ENCODE measurements around the gene TIMD4.
"Not testable (repeated sequence)": the region's sequence is repeated elsewhere in the genome, so short reads cannot be mapped to it uniquely, and the experiment has no call there.

The TIMD4 gene

DNA sequence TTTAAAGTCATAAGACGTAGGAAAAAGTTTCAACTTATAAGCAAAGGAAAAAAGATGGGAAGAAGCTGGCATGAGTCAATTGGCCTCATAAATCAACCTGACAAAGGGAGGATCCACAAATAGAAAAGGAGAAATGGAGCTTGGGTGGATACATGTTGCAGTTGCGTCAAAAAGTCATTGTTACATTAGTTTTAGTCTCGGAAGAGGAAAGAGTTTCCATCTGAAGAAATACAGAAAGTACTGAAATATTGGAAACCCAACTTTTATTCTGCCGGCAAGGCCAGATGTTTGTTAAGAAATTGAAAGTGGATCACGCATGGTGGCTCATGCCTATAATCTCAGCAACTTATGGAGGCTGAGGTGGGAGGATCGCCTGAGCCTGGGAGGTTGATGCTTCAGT, 11.3 kb upstream of the TIMD4 start:
- Histone ChIP-seq H3K36me3 (ENCODE audit: insufficient read depth, low read length) (no peaks in the 10 kb centered on the region), H3K4me3 (ENCODE audit: low read depth, low read length, poor library complexity, severe bottlenecking) (no peak overlapping the region), H3K4me1 (ENCODE audit: insufficient read depth, low read length, severe bottlenecking) (no peaks in the 10 kb centered on the region), H3K79me2 (ENCODE audit: insufficient read depth, low read length) (no peaks in the 10 kb centered on the region), H3K9me3 (ENCODE audit: low read length) (no peaks in the 10 kb centered on the region), H3F3A (ENCODE audit: insufficient read depth, low read length) (no peaks in the 10 kb centered on the region), H3K9ac (ENCODE audit: low read length) (no peak overlapping the region), H3K27ac (ENCODE audit: low read depth, low read length, poor library complexity, severe bottlenecking) (no peak overlapping the region), H3K4me2 (ENCODE audit: low read length) (no peak overlapping the region), H2AFZ (ENCODE audit: low read length) (no peak overlapping the region), H3K9me2 (ENCODE audit: low read depth, low read length) (no peaks in the 10 kb centered on the region), H4K20me1 (ENCODE audit: insufficient read depth, low read length) (no peaks in the 10 kb centered on the region), H3K27me3 (ENCODE audit: insufficient read depth, low read length) (no peaks in the 10 kb centered on the region)
- TF ChIP-seq EZH2 (IDR thresholded peaks at IDR 0.05; ENCODE audit: borderline replicate concordance, low read length) = no peak
- TF ChIP-seq, protein P1, sequence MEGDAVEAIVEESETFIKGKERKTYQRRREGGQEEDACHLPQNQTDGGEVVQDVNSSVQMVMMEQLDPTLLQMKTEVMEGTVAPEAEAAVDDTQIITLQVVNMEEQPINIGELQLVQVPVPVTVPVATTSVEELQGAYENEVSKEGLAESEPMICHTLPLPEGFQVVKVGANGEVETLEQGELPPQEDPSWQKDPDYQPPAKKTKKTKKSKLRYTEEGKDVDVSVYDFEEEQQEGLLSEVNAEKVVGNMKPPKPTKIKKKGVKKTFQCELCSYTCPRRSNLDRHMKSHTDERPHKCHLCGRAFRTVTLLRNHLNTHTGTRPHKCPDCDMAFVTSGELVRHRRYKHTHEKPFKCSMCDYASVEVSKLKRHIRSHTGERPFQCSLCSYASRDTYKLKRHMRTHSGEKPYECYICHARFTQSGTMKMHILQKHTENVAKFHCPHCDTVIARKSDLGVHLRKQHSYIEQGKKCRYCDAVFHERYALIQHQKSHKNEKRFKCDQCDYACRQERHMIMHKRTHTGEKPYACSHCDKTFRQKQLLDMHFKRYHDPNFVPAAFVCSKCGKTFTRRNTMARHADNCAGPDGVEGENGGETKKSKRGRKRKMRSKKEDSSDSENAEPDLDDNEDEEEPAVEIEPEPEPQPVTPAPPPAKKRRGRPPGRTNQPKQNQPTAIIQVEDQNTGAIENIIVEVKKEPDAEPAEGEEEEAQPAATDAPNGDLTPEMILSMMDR (IDR thresholded peaks at IDR 0.05; ENCODE audit: low read length) = no peak

DNA sequence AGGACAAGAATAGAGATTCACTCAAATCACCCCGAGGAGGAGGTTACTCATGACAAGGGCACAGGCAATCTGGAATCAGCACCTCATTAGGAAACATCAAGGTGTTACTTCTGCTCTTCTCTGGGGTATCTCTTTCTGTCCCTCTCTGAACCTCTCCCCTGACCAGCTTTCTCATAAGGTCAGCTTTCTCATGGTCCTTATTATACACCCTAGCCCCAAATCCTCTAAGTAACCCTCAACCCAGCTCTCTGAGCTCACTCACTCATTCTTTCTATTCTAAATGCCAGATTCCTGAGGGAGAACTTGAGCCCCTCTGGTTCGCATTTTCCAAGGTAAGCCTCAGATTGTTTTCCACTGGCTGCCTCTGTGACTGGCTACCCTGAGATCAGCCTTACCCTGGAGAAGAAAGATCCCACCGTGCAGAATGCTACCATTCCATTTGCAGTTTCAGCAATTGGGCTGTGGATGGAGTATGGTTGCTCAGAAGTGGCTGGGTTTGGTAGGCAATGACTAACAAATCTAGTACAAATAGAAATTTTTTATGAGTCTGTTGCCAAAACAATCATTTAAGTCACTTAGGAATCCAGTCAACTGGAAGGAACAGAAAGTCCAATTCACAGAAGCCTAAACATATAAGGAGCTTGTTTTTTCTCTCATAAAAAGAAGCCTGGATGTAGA, 9.0 kb upstream of the TIMD4 start:
- TF ChIP-seq EZH2 (IDR thresholded peaks at IDR 0.05; ENCODE audit: borderline replicate concordance, low read length) = no peak
- TF ChIP-seq, protein P1 (IDR thresholded peaks at IDR 0.05; ENCODE audit: low read length) = no peak
- H3K4me3 ChIP-seq (ENCODE audit: low read depth, low read length, poor library complexity, severe bottlenecking) = no peak overlapping the region
- H3K9ac ChIP-seq (ENCODE audit: low read length) = no peak overlapping the region
- H2AFZ ChIP-seq (ENCODE audit: low read length) = no peak overlapping the region
- no peaks in the 10 kb centered on the region for H3K36me3 ChIP-seq (ENCODE audit: insufficient read depth, low read length)
- no peaks in the 10 kb centered on the region for H3K27me3 ChIP-seq (ENCODE audit: insufficient read depth, low read length)
- no peaks in the 10 kb centered on the region for H3F3A ChIP-seq (ENCODE audit: insufficient read depth, low read length)
- no peak overlapping the region for H3K27ac ChIP-seq (ENCODE audit: low read depth, low read length, poor library complexity, severe bottlenecking)
- H3K4me1 ChIP-seq (ENCODE audit: insufficient read depth, low read length, severe bottlenecking) = no peaks in the 10 kb centered on the region
- H4K20me1 ChIP-seq (ENCODE audit: insufficient read depth, low read length) = no peaks in the 10 kb centered on the region
- H3K9me2 ChIP-seq (ENCODE audit: low read depth, low read length) = no peaks in the 10 kb centered on the region
- no peak overlapping the region for H3K4me2 ChIP-seq (ENCODE audit: low read length)
- H3K9me3 ChIP-seq (ENCODE audit: low read length) = no peaks in the 10 kb centered on the region
- no peaks in the 10 kb centered on the region for H3K79me2 ChIP-seq (ENCODE audit: insufficient read depth, low read length)

GRCh38 chr5:156971415-156971814, 8.4 kb upstream of the TIMD4 start:
- H3K36me3 ChIP-seq (ENCODE audit: insufficient read depth, low read length) = no peaks in the 10 kb centered on the region
- H3K79me2 ChIP-seq (ENCODE audit: insufficient read depth, low read length) = no peaks in the 10 kb centered on the region
- no peak overlapping the region for H3K4me3 ChIP-seq (ENCODE audit: low read depth, low read length, poor library complexity, severe bottlenecking)
- H3K9ac ChIP-seq (ENCODE audit: low read length) = no peak overlapping the region
- no peak overlapping the region for H3K27ac ChIP-seq (ENCODE audit: low read depth, low read length, poor library complexity, severe bottlenecking)
- no peaks in the 10 kb centered on the region for H4K20me1 ChIP-seq (ENCODE audit: insufficient read depth, low read length)
- no peak overlapping the region for H2AFZ ChIP-seq (ENCODE audit: low read length)
- H3K9me2 ChIP-seq (ENCODE audit: low read depth, low read length) = no peaks in the 10 kb centered on the region
- H3K4me2 ChIP-seq (ENCODE audit: low read length) = no peak overlapping the region
- H3K9me3 ChIP-seq (ENCODE audit: low read length) = no peaks in the 10 kb centered on the region
- no peaks in the 10 kb centered on the region for H3K27me3 ChIP-seq (ENCODE audit: insufficient read depth, low read length)
- H3F3A ChIP-seq (ENCODE audit: insufficient read depth, low read length) = no peaks in the 10 kb centered on the region
- TF ChIP-seq, protein P1 (IDR thresholded peaks at IDR 0.05; ENCODE audit: low read length) = no peak
- TF ChIP-seq EZH2 (IDR thresholded peaks at IDR 0.05; ENCODE audit: borderline replicate concordance, low read length) = no peak
- no peaks in the 10 kb centered on the region for H3K4me1 ChIP-seq (ENCODE audit: insufficient read depth, low read length, severe bottlenecking)

DNA sequence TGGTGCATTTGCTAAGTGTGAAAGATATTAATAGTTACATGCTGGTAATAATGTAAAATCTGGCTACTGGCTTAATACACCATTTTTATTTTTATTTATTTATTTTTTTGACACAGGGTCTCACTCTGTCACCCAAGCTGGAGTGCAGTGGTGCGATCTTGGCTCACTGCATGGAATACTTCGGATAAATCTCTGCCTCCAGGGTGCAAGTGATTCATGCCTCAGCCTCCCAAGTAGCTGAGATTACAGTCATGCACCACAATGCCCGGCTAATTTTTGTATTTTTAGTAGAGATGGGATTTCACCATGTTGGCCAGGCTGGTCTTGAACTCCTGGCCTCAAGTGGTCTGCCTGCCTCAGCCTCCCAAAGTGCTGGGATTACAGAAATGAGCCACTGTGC, 4.4 kb upstream of the TIMD4 start:
- not testable (repeated sequence) for H3K9me3 ChIP-seq (ENCODE audit: low read length); H3K4me1 ChIP-seq (ENCODE audit: insufficient read depth, low read length, severe bottlenecking); H3F3A ChIP-seq (ENCODE audit: insufficient read depth, low read length); H3K9me2 ChIP-seq (ENCODE audit: low read depth, low read length); H3K79me2 ChIP-seq (ENCODE audit: insufficient read depth, low read length); H3K27me3 ChIP-seq (ENCODE audit: insufficient read depth, low read length); H4K20me1 ChIP-seq (ENCODE audit: insufficient read depth, low read length); H2AFZ ChIP-seq (ENCODE audit: low read length); H3K36me3 ChIP-seq (ENCODE audit: insufficient read depth, low read length); H3K27ac ChIP-seq (ENCODE audit: low read depth, low read length, poor library complexity, severe bottlenecking); H3K9ac ChIP-seq (ENCODE audit: low read length); H3K4me3 ChIP-seq (ENCODE audit: low read depth, low read length, poor library complexity, severe bottlenecking); H3K4me2 ChIP-seq (ENCODE audit: low read length)

Data from OCI-LY1 (cell line).